ENCODE data around the gene SCUBE1. TPM values are rescaled to one million over a fixed set of nuclear protein-coding genes. Genes with fewer than 3 reads are reported as not detected.

Gene SCUBE1
- total and polyA plus RNA-seq, 8 donors: 0.31 to 8.0 (median 1.8) TPM

- Histone ChIP-seq H3K27ac (no peak overlapping the region), H3K4me1 (peaks cover 0 to 14% (median 5%) of the 10 kb centered on the region in 4 donors), H3K27me3 (no peaks in the 10 kb centered on the region), H3K36me3 (peaks cover 0 to 1% (median 0%) of the 10 kb centered on the region in 4 donors), H3K9me3 (no peaks in the 10 kb centered on the region), H3K4me3 (no peak overlapping the region)
- TF ChIP-seq, protein P1, sequence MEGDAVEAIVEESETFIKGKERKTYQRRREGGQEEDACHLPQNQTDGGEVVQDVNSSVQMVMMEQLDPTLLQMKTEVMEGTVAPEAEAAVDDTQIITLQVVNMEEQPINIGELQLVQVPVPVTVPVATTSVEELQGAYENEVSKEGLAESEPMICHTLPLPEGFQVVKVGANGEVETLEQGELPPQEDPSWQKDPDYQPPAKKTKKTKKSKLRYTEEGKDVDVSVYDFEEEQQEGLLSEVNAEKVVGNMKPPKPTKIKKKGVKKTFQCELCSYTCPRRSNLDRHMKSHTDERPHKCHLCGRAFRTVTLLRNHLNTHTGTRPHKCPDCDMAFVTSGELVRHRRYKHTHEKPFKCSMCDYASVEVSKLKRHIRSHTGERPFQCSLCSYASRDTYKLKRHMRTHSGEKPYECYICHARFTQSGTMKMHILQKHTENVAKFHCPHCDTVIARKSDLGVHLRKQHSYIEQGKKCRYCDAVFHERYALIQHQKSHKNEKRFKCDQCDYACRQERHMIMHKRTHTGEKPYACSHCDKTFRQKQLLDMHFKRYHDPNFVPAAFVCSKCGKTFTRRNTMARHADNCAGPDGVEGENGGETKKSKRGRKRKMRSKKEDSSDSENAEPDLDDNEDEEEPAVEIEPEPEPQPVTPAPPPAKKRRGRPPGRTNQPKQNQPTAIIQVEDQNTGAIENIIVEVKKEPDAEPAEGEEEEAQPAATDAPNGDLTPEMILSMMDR (IDR thresholded peaks at IDR 0.05): no peak
- TF ChIP-seq POLR2AphosphoS5 (IDR thresholded peaks at IDR 0.05) (no peak), EP300 (IDR thresholded peaks at IDR 0.05) (no peak), POLR2A (IDR thresholded peaks at IDR 0.05) (no peak)
- 88 to 96% (median 91%) methylated on average over 8 to 13 of the region's 13 CpGs for WGBS, 5 donors
- intact Hi-C loops (cut with DNase I; ENCODE audit: low total_unique reads): no loop called here
- DNase-seq: no peak
These were observed 120.2 kb downstream of the SCUBE1 start for GRCh38 chr22:43222987-43223386.

DNA sequence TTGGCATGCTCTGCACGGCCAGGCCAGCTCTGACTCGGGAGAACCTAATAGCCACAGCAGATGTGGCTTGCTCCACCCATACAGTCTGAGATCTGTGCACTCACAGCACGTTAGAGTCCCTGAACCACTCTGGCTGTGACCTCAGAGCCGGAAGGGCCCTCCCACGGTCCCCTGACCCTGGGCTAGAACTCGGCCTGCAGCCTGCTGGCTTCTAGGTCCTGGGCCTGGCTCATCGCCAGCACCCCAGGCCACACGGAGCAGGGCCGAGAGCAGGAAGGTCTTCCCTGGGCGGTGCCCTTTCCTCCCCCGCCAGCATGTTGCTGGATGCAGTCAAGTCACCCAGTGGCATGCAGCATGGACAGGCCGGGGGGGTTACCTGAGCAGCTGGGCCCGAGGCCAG lies 120.9 kb downstream of the SCUBE1 start:
- no peak overlapping the region for H3K4me3 ChIP-seq

GRCh38 chr22:43220625-43221380 lies 122.4 kb downstream of the SCUBE1 start:
- DNase-seq: no peak
- peaks cover 0 to 5% (median 2%) of the 10 kb centered on the region in 4 donors for H3K4me1 ChIP-seq
- intact Hi-C loops (cut with DNase I; ENCODE audit: low total_unique reads): no loop called here
- H3K27ac ChIP-seq: no peak overlapping the region
- H3K4me3 ChIP-seq: no peak overlapping the region
- 80 to 84% (median 84%) methylated on average over 20 to 22 of the region's 22 CpGs for WGBS, 5 donors
- H3K27me3 ChIP-seq: no peaks in the 10 kb centered on the region
- TF ChIP-seq POLR2AphosphoS5 (IDR thresholded peaks at IDR 0.05): no peak
- TF ChIP-seq, protein P1 (IDR thresholded peaks at IDR 0.05): no peak
- no peaks in the 10 kb centered on the region for H3K9me3 ChIP-seq
- H3K36me3 ChIP-seq: peaks cover 0 to 8% (median 0%) of the 10 kb centered on the region in 4 donors

More for the DNA sequence above, 120.9 kb downstream of the SCUBE1 start:
- peaks cover 0 to 14% (median 5%) of the 10 kb centered on the region in 4 donors for H3K4me1 ChIP-seq
- H3K36me3 ChIP-seq: peaks cover 0 to 8% (median 0%) of the 10 kb centered on the region in 4 donors
- TF ChIP-seq EP300 (IDR thresholded peaks at IDR 0.05): no peak
- TF ChIP-seq POLR2A (IDR thresholded peaks at IDR 0.05): no peak
- TF ChIP-seq POLR2AphosphoS5 (IDR thresholded peaks at IDR 0.05): no peak
- TF ChIP-seq, protein P1 (IDR thresholded peaks at IDR 0.05): no peak
- DNase-seq: no peak
- no peak overlapping the region for H3K27ac ChIP-seq
- WGBS, 5 donors: 38 to 56% (median 52%) methylated on average over 4 to 13 of the region's 13 CpGs
- intact Hi-C loops (cut with DNase I; ENCODE audit: low total_unique reads): no loop called here
- H3K9me3 ChIP-seq: no peaks in the 10 kb centered on the region
- no peaks in the 10 kb centered on the region for H3K27me3 ChIP-seq

DNA sequence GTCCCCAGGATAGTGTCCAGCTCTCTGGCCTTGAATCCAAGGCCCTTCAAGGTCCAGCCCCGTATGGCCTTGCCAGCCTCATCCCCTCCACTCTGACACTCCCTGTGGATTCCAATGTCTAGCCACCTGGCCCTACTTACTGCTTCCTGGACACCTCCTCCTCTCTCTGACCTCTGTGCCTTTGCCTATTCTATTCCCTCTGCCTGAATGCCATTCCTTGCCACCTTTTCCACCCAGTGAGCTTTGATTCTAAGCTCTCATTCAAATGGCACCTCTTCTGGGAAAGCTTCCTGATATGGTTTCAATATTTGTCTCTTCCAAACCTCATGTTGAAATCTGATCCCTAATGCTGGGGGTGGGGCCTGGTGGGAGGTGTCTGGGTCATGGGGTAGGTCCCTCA lies 124.4 kb downstream of the SCUBE1 start:
- DNase-seq: no peak
- 54 to 88% (median 80%) methylated on average over 1 of the region's 1 CpG for WGBS, 5 donors
- peaks cover 0 to 12% (median 6%) of the 10 kb centered on the region in 3 donors for H3K27me3 ChIP-seq
- no peak overlapping the region for H3K27ac ChIP-seq
- no peak overlapping the region for H3K4me3 ChIP-seq
- no peaks in the 10 kb centered on the region for H3K9me3 ChIP-seq
- TF ChIP-seq EP300 (IDR thresholded peaks at IDR 0.05): no peak
- TF ChIP-seq, protein P1 (IDR thresholded peaks at IDR 0.05): no peak
- no peak for TF ChIP-seq POLR2AphosphoS5 (IDR thresholded peaks at IDR 0.05)
- TF ChIP-seq POLR2A (IDR thresholded peaks at IDR 0.05): no peak
- peaks cover 0 to 5% (median 2%) of the 10 kb centered on the region in 4 donors for H3K4me1 ChIP-seq
- intact Hi-C loops (cut with DNase I; ENCODE audit: low total_unique reads): no loop called here
- H3K36me3 ChIP-seq: peaks cover 0 to 8% (median 0%) of the 10 kb centered on the region in 4 donors
